ENCODE measurements around the gene DIAPH1.

DIAPH1 gene

DNA sequence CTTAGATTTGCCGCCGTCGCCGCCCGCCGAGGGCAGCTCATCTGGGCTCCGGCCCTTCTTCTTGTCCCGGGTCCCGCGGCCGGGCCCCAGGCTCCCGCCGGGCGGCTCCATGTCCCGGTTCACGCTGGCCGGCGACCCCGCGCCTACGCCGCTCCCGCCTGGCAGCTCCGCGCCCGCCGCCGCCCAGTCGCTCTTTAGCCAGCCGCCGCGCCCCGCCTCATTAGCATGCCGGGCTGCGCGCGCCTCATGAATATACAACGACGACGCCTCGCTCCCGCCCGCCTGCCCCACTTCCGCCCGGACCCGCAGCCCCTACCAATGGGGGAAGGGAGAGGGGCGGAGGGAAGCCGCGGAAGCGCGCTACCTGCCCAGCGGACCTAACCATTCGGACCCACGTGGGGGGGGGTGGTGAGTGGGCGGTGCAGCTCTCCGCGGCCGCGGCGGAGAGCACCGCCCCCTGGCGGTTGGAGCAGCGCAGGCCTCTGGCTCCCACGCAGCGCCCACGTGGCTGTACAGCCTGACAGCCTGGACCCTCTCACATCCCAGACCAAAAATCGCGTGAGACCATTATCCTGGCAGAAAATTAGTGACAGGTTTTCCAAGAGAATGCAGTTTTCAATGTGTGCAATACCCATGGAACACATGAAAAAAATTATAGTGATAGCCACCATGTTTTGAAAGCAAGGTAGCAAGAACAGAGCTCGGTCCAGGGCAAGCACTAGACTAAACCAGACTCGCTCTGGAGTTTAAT is at the start of gene DIAPH1:
DIAPH1 (minus strand) TSS at position 197 of the 751 bp plus-strand sequence; CDS start at position 111, 86 bp downstream.
- peak; percentile 98 for DNase-seq (ENCODE audit: low read depth)

GRCh38 chr5:141665995-141666940 is 47.5 kb upstream of the DIAPH1 start:
- no peak for DNase-seq (ENCODE audit: low read depth)

DNA sequence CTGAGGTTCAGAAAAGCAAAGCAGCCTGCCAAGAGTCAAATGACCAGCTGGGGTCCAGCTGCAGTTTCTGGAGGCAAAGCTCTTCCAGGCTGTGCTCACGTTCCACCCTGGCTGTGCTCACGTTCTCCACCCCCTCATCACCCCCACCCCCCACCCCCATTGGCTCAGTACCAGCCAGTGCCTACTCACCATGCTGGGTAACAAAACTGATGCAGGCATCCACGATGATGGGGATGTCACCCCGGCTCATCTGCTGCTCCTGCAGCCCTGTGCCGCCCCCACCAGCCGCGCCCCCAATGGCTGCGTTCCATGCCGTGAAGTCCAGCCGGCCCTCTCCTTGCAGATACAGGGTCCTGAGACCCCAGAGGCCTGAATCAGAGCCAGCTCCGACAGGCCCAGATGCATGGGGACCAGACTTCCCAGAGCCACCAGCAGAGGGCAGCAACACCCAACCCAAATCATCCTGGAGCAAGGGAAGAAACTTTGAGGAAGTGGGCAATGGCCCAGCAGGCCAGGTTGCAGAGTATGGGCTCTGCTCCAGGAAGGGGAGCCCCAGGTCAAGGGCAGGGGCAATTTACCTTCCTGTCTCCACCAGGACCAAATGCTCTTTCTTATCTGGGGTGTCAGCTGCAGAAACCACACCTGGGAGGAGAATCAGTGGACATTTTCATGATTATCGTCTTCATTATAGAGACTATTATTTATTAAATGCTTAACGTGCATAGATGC is 46.1 kb upstream of the DIAPH1 start:
- DNase-seq (ENCODE audit: low read depth), result peak; percentile 72

DNA sequence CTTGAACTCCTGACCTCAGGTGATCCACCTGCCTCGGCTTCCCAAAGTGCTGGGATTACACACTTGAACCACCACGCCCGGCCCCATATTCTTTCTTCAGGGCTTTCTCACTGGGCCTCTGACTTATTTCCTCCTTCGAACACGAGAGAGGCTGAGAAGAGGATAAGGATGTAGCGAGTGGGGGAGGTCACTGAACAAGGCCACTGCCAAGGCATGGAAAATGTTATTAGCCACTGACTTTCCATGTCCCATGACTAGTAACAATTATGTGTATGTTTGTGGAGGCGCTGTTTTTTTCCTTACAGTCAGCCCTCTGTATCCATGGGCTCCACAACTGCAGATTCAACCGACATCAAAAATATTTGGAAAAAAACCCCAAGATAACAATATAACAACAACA is 44.7 kb upstream of the DIAPH1 start:
- no peak for DNase-seq (ENCODE audit: low read depth)

- no peak for DNase-seq (ENCODE audit: low read depth)
Observed at GRCh38 chr5:141662028-141662427, 43.2 kb upstream of the DIAPH1 start.

DNA sequence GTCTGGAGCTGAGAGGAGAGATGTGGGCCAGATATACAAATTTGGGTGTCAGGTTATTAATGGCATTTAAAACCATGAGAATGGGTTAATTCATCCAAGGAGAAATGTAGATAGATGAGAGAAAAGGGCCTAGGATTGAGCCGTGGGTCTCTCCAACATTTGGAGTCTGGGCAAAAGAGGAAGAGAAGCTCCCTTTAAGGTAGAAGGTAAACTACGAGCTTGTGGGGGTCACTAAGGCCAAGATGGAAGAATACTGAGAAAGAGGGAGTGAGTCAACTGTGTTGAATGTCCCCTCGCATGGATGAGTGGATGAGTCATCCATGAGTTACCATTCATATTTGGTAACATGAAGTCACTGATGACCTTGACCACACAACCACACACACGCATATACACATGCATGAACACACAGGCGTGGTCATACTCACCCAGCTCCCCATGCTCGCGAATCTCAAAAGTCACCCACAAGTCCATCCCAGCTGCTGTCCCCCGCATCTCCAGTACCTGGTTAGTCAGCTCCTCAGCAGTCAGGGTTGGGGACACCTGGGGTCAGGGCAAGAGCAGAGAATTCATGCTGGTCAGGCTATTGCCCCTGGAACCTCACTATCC is 39.2 kb upstream of the DIAPH1 start:
- DNase-seq (ENCODE audit: low read depth), result peak; percentile 99

GRCh38 chr5:141657404-141657803 is 38.6 kb upstream of the DIAPH1 start:
- DNase-seq (ENCODE audit: low read depth), result no peak

GRCh38 chr5:141656396-141656795 is 37.6 kb upstream of the DIAPH1 start:
- DNase-seq (ENCODE audit: low read depth), result no peak

GRCh38 chr5:141655020-141655419 is 36.2 kb upstream of the DIAPH1 start:
- no peak for DNase-seq (ENCODE audit: low read depth)

DNA sequence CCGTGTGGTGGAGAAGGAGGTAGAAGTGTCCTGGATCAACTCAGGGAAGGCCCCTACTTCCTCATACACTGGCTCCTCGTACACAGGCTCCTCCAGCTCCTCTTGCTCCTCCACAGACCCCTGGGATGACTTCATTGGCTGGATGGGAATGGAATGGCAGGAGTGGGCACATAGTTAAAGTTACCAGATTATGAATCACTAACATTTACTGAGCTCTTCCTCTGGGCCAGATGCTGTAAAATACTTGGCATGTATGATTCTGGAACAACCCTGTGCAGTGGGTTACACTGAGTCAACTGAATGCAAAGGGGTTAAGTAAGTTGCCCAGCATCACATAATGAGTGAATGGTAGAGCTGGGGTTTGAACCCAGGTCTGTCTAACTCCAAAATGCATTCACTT is 35.5 kb upstream of the DIAPH1 start:
- peak; percentile 90 for DNase-seq (ENCODE audit: low read depth)

DNA sequence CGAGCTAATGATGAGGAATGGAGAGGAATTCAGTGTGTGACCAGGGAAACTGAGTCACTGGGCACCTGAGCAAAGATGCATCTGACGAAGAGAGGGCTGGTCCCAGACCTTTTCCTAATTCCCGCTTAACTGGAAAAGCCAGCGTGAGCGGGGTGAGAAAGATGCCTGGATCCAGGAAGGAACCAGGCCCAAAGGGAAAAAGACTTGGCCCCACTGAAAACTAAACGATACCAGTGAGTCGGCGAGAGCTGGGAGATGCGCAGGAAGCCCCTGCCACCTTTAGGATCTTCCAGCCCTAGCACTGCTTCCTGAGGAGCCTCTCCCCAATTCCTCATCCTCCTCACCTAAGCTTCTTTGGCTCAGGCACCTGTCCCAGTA is 32.9 kb upstream of the DIAPH1 start:
- DNase-seq (ENCODE audit: low read depth), result no peak

GRCh38 chr5:141650851-141651727 is 32.3 kb upstream of the DIAPH1 start, which contains the start of gene FCHSD1:
FCHSD1 (minus strand) TSS chr5:141651418; CDS start chr5:141651368, 50 bp downstream.
- DNase-seq (ENCODE audit: low read depth), result peak; percentile 83

DNA sequence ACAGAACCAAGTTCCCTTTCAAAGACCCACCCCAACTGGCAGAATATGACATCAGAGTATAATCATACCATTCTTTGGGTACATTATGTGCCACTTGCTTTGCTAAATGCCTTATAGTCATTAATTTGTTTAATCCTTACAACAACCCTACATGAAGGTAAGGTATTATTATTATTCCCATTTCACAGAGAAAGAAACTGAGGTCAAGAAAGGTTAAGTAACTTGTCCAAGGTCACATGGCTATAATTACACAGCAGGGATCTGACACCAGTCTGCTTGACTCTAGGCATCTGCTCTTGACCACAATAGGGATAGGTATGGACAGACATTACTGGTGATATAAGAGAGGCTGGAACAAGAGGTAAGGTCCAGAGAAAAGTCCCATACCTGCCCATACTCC is 31.2 kb upstream of the DIAPH1 start:
- no peak for DNase-seq (ENCODE audit: low read depth)

DNA sequence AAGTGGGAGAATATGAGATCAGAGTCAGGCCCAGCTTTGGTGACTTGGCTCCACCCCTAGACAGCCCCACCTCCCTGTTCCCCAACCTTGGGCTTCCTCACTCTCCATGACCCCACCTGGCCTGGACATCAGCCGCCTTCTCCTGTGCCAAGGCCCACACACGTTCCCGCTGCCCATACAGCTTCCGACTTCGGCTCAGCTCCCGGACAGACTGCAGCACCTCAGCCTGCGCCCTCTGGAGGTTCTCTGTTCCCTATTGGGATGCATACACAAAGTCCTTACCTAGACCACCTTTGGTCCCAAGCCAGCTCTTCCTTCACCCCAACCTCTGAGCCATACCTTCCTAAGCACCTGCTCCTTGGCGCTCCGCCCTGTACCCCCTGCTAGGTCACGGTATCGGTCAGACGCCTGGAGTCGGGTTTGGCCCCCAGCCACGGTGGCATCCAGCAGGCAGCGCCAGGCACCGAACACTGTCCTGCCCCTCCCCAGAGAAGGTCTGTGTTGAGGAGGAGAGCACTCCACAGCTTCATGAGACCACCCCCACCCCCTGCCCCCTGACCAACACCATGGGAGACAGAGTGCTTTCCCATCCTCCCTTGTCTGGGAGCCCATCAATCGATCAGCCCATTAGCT is 30.4 kb upstream of the DIAPH1 start:
- no peak for DNase-seq (ENCODE audit: low read depth)

- no peak for DNase-seq (ENCODE audit: low read depth)
Observed at GRCh38 chr5:141647851-141648250, 29.1 kb upstream of the DIAPH1 start.

DNA sequence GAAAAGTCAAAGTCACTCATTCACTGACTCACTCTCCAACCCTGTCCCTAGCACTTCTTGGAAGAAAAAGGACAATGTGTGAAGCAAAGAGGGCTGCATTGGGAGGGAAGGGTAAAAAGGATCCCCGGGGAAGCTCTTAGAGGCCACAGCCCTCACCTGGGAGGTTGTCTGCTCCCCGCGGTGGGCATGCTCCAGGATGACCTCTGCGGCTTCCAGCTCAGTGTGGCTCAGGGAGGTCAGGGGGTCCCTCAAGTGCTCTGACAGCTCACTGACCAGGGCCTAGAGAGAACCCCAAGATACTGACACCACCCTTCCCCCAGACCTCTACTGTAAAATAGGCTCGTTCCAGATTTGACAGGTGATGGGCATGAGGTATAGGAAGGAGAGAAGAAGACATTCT is 28.4 kb upstream of the DIAPH1 start:
- DNase-seq (ENCODE audit: low read depth), result no peak

GRCh38 chr5:141646026-141646425 is 27.2 kb upstream of the DIAPH1 start:
- DNase-seq (ENCODE audit: low read depth), result no peak

GRCh38 chr5:141641634-141642267 is 23.0 kb upstream of the DIAPH1 start:
- peak; percentile 84 for DNase-seq (ENCODE audit: low read depth)

GRCh38 chr5:141640698-141641097 is 21.9 kb upstream of the DIAPH1 start:
- no peak for DNase-seq (ENCODE audit: low read depth)

- DNase-seq (ENCODE audit: low read depth), result no peak
Observed at GRCh38 chr5:141640051-141640415, 21.2 kb upstream of the DIAPH1 start.
